KG1 (cell line): ENCODE data around the gene NEK7.
"Not testable (repeated sequence)": the region's sequence is repeated elsewhere in the genome, so short reads cannot be mapped to it uniquely, and the experiment has no call there.

Experiments
- DNase-seq: peaks from one replicate; lab custom pipeline; 2025; lab: John Stamatoyannopoulos, UW

NEK7 gene

DNA sequence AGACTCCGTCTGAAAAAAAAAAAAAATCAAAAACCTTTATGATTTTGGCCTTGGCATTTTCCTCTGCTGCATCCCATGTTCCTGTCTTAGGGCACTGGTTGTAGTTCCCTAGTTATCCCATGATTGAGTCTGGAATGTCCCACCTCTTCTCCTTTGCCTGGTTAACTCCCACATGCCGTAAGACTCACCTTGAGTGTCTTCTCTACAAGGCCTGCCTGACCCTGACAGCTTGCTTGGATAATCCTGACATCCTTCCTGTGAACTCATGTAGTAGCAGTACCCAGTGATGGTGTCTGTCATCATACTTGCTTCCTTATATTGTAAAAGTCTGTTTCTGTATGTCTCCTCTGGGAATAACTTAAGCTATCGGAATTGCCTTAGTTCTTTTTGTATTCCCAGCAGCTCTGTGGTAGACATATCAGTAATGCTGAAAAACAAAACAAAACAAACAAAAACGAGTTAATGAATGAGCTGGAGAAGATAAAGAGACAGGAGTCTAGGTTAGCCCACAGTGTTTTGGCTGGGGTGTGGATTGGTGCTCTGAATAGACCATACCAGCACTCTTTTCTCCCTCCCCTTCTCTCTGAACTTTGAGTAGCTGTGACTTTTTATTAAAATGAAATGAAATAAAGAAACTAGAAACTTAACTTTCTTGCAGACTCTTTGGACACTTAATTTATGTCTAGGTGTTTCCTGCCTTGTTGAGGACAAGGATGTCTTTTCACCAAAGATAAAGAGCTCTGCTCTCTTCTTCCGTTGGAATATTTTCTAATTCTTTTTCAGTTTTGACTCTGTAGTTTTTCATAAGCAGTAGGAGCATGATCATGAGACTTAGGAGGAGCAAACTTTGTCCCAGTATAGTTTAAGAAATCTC, 15.1 kb downstream of the NEK7 start:
- peak; percentile 71 for DNase-seq

GRCh38 chr1:198173832-198174231, 17.0 kb downstream of the NEK7 start:
- no peak for DNase-seq

DNA sequence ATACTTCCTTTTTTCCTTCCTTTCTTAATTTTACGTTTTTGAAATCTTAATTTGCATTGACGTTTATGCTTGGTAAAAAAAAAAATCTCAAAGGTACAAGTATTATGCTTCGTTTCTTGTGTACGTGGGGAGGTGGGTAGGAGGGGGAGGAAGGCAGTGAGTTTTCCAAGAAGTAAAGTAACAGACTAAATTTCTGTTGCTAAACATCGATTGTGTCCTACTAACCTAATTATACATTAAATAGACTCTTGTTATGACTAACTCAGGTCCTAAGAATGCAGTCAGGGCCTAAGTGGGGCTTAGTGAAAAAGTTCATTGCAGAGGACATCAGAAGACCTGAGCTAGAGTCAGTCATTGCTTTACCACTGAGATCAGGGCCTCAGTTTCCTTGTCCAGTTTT, 17.5 kb downstream of the NEK7 start:
- no peak for DNase-seq

DNA sequence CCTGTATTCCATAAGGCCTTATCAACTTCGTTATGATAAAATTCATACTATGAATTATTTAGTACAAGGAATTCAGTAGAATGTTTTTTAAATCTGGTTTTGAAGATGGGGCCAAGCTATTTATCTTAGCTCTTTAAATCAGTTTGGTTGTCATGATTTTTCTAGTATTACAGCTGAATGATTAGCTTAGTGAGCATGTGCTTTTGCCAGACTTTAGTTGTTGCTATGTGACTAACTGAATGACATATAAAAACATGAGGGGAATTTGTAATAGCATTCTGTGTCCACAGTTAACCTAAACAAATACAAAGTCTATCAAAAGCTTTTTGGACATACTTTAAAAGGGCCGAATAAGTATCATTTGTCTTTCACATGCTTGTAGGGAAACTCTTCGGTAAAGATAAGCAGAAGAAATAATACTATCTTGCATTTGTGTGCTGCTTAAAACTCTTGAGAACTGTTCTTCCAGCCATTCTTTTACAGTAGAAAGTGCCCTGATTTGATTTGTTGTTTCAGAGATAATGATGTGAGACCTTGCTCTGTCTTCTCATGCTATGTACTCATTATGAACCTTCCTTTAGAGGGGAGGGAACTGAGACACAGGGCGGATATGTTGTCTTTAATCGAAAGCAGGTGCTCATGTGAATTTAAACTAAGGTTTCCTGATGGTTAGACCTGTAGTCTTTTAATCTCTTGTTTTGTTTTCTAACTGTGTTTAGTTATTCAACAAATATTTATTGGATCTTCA, 18.8 kb downstream of the NEK7 start:
- DNase-seq, result no peak

DNA sequence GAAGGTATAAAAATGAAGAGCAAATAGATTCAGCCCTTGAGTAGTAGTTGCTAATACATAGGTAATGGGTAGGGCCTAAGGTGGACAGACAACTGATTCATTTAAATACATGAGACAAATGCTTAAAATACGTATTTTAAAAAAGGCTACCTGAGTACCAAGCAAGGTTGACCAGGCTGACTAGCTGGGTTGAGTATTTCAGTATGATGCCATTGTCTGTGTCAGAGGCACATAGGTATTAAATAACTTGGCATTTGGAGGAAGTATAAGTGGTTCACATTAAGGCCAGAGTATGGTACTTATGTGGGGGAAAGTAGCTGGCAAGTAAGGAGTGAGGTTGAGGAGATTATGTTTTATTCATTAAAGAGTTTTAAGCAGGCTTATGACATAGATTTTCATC, 19.4 kb downstream of the NEK7 start:
- DNase-seq, result no peak

DNA sequence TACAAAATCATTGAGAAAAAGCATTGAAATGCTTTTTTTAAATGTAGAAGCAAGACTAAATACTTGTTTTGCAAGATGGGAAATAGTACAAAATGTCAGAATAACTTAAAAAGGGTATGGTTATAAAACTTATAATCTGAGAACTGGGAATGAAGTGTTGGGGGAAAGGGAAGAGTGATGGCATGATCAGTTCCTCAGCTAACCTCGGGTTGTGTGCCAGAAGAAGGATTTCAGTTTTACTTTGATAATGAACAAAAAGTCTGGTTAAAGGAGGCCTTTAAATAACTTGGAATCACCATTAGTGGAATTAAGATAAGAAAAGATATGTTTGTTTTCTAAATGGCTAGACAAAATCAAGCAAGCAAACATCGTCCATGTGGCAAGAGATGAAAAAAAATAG, 20.7 kb downstream of the NEK7 start:
- DNase-seq, result no peak

- no peak for DNase-seq
Measured at GRCh38 chr1:198178615-198179014, 21.8 kb downstream of the NEK7 start.

GRCh38 chr1:198179556-198179981, 22.8 kb downstream of the NEK7 start:
- DNase-seq, result peak; percentile 54

DNA sequence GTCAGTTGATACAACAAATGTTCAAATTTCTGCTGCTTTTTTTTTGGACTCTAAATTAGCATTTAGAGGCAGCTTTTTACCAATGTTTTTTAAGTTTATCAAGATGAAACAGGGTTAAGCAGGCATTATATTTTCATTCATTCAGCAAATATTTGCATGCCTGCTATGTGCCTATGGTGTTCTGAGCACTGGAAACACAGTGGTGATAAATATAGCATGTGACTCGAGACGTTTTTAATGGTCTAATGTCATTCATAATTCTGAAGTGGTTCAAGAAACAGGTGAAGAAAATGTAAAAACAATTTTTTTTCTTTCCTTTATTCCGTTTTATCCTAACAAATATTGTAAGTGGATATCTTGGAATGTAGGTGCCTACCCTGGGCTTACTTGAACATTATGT, 26.8 kb downstream of the NEK7 start:
- DNase-seq, result no peak

DNA sequence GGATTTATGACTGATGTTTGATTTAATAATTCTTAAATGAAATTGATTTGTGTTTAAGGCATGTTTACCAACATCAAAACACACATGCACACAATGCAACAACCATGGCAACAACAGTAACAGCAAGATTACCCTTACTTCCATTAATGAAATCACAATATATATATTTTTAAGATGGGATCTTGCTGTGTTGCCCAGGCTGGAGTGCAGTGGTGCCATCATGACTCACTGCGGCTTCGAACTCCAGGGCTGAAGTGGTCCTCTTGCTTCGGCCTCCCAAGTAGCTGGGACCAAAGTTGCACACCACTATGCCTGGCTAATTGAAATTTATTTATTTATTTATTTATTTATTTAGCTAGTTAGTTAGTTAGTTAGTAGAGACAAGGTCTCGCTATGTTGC, 27.7 kb downstream of the NEK7 start:
- DNase-seq, result no peak

DNA sequence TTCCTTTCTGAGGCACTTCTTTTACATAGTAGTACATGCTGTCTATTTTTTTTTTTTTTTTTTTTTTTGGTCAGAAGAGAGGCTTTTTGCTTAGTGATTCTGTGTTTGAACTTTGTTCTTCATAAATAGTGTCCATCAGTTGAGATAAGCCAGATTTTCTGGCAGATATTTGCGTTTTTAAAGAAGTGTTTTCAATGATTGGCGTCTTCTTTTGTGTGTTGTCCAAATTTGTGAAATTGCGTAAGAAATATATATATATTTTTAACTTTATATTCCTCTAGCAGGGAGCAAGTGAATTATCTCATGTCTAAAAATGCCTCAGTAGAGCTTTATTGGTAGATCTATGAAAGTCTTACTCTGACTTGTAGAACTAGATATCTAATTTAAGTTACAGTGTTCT, 28.3 kb downstream of the NEK7 start:
- no peak for DNase-seq

- no peak for DNase-seq
Measured at GRCh38 chr1:198185759-198186158, 29.0 kb downstream of the NEK7 start.

GRCh38 chr1:198186916-198187580, 30.2 kb downstream of the NEK7 start:
- DNase-seq, result no peak

- no peak for DNase-seq
Measured at GRCh38 chr1:198187973-198188588, 31.3 kb downstream of the NEK7 start.

DNA sequence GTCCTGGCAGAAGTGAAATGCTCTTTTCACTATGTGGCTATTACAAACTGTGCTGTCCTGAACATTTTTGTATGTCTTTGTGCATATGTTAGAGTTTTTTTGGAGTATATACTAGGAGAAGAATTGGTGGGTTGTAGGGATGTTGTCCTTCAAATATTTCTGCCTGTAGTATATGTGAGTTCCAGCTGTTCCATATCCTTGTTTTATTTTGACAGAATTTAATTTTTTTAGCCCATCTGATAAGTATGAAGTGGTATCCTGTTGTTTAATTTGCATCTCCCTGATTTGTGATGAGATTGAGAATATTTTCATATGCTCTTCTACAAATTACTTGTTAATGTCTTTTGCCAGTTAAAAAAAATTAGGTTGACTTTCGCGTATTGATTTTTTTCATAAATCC, 34.3 kb downstream of the NEK7 start:
- no peak for DNase-seq

DNA sequence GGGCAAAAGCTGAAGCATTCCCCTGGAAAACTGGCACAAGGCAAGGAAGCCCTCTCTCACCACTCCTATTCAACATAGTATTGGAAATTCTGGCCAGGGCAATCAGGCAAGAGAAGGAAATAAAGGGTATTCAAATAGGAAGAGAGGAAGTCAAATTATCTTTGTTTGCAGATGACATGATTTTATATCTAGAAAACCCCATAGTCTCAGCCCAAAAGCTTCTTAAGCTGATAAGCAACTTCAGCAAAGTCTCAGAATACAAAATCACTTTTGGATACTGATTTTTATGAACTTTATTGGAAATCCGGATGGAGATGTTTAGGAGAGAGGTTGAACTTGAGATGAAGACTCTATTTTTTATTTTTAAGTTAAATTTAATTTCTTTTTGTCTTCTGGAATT, 37.1 kb downstream of the NEK7 start:
- not testable (repeated sequence) for DNase-seq

DNA sequence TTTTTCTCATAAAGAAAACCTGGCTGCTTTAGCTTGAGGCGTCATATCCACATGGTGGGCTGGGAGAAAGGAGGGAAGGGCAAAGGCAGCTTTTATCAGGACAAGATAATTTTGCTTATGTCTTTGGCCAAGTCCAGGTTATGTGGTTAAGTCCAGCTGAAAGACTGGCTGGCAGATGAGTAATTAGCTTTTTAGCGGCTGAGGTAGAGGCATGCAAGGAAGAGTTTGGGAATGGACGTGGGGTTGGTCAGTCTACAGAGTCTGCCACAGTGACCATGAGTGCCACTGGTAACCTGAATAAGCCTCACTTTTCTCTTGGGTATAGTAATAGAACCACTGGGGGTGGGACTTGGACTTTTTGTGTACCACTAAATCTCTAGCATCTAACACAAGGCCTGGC, 39.8 kb downstream of the NEK7 start:
- DNase-seq, result no peak

- no peak for DNase-seq
Measured at GRCh38 chr1:198197285-198197684, 40.5 kb downstream of the NEK7 start.

DNA sequence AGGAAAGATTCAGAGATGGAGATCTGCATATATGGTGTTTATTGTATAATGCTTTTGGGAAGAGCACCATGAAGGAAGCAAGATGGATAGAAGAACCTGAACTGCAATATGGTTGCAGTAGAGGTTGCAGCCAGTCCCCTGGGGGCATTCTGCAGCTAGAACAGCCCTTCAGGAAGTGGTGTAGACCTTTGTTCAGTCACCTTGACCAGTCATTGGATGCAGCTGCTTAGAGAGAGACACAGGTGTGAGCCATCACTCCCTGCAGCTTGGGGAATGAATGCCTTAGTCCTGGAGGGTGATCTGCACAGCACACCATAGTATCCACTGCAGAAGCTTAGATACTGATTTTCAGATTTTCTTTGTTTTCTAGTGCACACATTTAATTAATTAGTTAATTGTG, 42.3 kb downstream of the NEK7 start:
- no peak for DNase-seq

DNA sequence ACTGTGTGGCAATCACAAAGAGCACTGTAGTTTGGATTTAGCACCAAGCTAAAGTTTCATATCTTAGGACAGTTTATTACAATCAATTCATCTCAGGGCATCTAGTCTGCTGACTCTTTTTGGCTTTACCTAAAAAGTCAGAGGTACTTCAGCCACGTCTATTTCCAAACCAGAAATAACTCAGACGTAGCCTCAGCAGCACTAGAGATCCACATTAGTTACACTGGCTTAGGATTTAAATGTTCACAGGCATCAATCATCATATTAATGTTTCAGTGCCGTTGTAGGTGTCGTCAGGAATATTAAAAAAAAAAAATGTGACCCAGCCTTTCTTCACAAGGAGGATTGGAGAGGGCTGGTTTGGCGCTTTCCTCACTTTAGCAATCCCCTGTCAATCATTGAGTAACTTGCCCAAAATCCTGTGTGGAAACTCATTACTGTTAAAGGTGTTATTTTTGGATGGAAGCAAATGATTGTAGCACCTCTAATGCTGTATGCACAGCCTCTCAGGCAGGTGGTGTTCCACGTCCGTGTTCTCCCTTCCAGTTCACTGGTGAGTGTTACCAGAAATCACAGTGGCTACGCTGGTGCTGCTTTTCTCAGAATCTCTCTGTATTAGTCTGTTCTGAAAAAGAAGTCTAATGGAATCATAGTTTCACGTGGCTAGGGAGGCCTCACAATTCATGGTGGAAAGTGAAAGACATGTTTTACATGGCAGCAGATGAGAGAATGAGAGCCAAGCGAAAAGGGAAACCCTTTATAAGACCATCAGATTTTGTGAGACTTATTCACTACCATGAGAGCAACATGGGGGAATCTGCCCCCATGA, 45.4 kb downstream of the NEK7 start:
- DNase-seq, result no peak

- DNase-seq, result no peak
Measured at GRCh38 chr1:198203434-198203833, 46.6 kb downstream of the NEK7 start.
